ENCODE measurements around the gene OR8H1.

Gene OR8H1

GRCh38 chr11:56292154-56292553 lies at the start of gene OR8H1:
Gene OR8H1 (minus strand): TSS chr11:56292254. CDS start chr11:56291062, 1,192 bp downstream.
- ChIA-PET POLR2A (no interaction called here), CTCF (no interaction called here)
- TF ChIP-seq, protein P1, sequence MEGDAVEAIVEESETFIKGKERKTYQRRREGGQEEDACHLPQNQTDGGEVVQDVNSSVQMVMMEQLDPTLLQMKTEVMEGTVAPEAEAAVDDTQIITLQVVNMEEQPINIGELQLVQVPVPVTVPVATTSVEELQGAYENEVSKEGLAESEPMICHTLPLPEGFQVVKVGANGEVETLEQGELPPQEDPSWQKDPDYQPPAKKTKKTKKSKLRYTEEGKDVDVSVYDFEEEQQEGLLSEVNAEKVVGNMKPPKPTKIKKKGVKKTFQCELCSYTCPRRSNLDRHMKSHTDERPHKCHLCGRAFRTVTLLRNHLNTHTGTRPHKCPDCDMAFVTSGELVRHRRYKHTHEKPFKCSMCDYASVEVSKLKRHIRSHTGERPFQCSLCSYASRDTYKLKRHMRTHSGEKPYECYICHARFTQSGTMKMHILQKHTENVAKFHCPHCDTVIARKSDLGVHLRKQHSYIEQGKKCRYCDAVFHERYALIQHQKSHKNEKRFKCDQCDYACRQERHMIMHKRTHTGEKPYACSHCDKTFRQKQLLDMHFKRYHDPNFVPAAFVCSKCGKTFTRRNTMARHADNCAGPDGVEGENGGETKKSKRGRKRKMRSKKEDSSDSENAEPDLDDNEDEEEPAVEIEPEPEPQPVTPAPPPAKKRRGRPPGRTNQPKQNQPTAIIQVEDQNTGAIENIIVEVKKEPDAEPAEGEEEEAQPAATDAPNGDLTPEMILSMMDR (IDR thresholded peaks at IDR 0.05; ENCODE audit: control extremely low read depth, extremely low read depth, low read depth, missing control alignments) = no peak
- DNase-seq (ENCODE audit: extremely low spot score) = no peak

DNA sequence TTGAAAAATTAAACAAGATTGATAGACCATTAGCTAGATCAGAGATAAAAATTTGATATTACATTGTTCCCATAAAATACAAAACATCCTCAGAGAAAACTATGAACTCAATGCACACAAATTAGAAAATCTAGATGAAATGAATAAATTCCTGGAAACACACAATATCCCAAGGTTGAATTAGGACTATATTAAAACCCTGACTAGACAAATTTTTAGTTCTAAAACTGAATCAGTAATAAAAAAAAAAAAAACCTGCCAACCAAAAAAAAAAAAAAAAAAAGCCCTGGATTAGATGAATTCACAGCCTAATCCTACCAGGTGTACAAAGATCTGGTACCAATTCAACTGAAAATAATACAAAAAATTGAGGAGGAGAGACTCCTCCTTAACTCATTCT lies 48.2 kb upstream of the OR8H1 start:
- TF ChIP-seq, protein P1 (IDR thresholded peaks at IDR 0.05; ENCODE audit: control extremely low read depth, extremely low read depth, low read depth, missing control alignments) = no peak
- no peak for DNase-seq (ENCODE audit: extremely low spot score)
- ChIA-PET POLR2A (no interaction called here), CTCF (no interaction called here)

- DNase-seq (ENCODE audit: extremely low spot score) = no peak
- CTCF ChIA-PET = no interaction called here
- TF ChIP-seq, protein P1 (IDR thresholded peaks at IDR 0.05; ENCODE audit: control extremely low read depth, extremely low read depth, low read depth, missing control alignments) = no peak
Observed at GRCh38 chr11:56333156-56333555, 41.1 kb upstream of the OR8H1 start.

GRCh38 chr11:56331861-56332491 lies 39.9 kb upstream of the OR8H1 start:
- TF ChIP-seq, protein P1 (IDR thresholded peaks at IDR 0.05; ENCODE audit: control extremely low read depth, extremely low read depth, low read depth, missing control alignments) = no peak
- CTCF ChIA-PET = no interaction called here
- POLR2A ChIA-PET = no interaction called here
- DNase-seq (ENCODE audit: extremely low spot score) = no peak

More at GRCh38 chr11:56333156-56333555, 41.1 kb upstream of the OR8H1 start:
- POLR2A ChIA-PET = no interaction called here

DNA sequence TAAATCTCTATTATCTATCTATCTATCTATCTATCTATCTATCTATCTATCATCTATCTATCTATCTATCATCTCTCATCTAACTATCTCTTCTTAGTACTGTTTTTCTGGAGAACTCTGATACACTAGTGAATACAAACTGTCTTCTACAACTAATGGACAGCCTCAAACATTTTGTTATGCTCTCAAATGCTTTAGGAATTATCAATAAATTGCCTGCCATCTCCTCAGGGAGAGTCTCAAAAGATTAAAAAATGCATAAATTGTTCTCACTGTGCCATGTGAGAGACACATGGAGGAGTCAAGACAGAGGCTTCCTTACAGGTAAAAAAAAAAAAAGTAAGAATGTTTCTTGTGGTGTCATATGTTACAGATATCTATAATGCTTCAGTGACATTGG lies 22.8 kb upstream of the OR8H1 start, which contains the start of gene OR8K3:
TSS of gene OR8K3 (plus strand) at position 301 of the 400 bp plus-strand sequence. CDS start 3,163 bp downstream, outside the sequence.
- DNase-seq (ENCODE audit: extremely low spot score) = no peak
- POLR2A ChIA-PET = no interaction called here
- TF ChIP-seq, protein P1 (IDR thresholded peaks at IDR 0.05; ENCODE audit: control extremely low read depth, extremely low read depth, low read depth, missing control alignments) = no peak
- CTCF ChIA-PET = no interaction called here

DNA sequence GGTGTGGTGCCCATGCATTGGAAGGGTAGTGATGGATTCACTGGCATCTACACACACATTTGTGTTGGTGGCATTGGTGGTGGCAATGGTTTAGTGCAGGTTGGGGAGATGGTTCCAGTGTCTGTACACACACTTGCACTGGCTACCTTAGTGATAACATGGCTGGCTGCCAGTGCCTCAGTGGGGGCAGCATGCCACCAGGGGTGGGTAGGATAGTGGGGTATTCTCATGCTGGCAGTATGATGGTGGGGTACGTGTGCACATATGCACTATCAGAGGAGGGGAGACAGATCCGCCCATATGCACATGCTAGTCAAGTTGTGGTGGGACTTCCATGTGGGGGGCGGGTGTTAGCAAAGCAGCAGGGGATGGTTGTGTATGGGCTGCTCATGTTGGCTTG lies 15.8 kb upstream of the OR8H1 start:
- ChIA-PET POLR2A (no interaction called here), CTCF (no interaction called here)

More for the DNA sequence above, 15.8 kb upstream of the OR8H1 start:
- no peak for DNase-seq (ENCODE audit: extremely low spot score)
- TF ChIP-seq, protein P1 (IDR thresholded peaks at IDR 0.05; ENCODE audit: control extremely low read depth, extremely low read depth, low read depth, missing control alignments) = no peak

Measured in GM10248 (cell line).